CMK (cell line): Measurements from ENCODE around the gene PIM3.

Source experiments
- DNase-seq: peaks from one replicate; pipeline ENCODE4 v3.0.0-alpha.2; 2010; ENCODE audit warnings: low read depth

Gene PIM3

DNA sequence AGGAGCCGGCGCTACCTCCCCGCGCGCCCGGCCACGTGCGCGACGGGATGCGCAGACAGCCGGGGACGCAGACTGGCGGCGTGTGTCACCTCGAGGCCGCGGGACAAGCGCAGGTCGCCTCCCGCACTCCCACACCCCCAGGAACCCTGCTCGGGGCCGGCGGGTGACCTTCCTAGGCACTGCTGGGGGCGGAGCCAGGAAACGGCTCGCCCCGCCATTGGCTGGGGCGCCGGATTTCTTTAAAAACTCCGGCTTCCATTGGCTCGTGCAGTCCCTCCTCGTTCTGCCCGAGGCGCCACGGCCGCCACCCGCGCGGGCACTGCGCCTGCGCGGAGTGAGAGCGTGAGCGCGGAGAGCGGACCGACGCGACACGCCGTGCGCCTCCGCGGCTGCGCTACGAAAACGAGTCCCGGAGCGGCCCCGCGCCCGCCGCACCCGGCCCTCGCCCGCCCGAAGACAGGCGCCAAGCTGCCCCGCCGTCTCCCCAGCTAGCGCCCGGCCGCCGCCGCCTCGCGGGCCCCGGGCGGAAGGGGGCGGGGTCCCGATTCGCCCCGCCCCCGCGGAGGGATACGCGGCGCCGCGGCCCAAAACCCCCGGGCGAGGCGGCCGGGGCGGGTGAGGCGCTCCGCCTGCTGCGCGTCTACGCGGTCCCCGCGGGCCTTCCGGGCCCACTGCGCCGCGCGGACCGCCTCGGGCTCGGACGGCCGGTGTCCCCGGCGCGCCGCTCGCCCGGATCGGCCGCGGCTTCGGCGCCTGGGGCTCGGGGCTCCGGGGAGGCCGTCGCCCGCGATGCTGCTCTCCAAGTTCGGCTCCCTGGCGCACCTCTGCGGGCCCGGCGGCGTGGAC, at the start of gene PIM3:
Gene PIM3 (plus strand): TSS at position 614 of the 846 bp plus-strand sequence. CDS start 176 bp downstream, at position 790.
- DNase-seq: peak; percentile 95

DNA sequence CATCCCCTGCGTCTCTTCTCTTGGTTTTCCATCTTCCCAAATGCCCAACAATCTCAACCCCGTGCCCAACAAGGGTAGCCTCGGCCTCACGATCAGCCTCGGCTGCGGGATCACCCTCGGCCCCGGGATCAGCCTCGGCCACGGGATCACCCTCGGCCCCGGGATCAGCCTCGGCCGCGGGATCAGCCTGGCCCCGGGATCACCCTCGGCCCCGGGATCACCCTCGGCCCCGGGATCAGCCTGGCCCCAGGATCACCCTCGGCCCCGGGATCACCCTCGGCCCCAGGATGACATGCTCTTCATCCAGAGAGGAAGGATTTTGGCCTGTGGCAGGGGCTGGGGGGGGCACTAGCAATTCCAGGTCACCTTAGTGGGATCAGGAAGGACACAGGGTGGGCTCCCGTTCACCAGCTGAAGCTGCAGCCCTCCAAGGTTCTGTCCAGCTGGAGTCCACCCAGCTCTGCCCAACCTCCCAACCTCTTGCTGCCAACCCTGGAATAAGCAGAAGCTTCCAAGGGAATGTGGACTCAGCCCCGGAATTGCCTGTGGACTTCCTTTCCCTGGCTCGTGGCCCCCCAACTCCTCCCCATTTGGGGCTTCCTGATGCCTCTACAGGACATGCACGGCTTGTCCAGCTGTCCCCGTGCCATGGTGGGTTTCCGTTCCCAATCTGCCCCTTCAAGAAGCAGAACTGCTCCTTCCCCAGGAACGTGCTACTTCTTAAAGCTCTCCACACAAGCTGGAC, 48.5 kb upstream of the PIM3 start:
- no peak for DNase-seq

DNA sequence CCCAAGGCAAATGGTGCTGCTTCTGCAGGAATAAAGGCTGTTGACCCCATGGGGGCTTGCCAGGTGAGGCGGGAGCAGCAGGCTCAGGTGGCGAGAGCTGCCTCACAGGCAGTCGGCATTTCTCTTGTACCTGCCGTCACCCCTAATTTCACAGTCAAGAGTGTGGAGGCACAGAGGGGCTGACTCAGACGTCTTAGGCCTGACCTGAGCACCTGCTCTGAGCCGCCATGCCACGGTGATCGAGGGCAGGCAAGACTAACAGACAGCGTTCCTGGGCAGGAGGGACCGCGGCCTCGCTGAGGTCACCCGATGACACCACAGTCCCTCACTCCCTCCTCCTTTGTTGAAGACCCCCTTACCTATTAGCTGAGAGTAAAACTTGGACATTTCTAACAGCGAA, 47.5 kb upstream of the PIM3 start:
- DNase-seq: no peak

DNA sequence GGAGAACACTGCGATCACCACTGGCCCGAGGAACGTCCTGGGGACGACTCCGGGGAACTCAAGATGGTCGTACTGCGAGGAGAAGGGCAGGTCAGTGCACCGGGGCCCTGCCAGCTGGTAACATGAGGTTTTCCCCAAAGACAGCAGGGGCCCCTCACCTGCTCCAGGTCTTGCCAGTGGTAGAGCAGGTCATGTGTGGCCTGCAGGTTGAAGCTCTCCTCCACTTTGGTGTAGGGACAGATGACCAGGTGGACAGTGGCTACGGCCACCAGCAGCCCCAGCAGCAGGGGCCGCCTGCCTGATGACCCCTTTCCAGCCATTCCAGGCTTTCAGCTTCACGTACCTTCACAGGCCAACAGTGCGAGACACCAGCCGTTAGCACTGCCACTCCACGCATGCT, 47.1 kb upstream of the PIM3 start:
- no peak for DNase-seq

DNA sequence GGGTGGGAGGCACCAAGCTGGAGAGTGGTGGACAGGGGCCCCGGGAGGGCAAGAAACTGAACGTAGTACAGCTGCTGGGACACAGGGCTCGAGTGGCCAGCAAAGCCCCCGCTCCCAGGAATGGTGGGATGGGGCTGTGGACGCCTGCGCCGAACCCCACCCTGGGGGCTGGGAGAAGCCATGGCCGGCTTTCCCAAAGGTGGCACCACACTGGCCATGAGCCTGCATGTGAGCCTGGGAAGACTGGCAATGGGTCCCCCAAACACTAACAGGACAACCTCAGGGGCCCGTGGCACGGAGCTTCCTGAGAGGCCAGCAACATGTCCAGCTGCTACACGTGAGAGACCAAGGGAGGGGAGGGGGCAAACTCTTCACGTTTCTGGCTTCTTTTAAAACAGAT, 46.3 kb upstream of the PIM3 start:
- no peak for DNase-seq

DNA sequence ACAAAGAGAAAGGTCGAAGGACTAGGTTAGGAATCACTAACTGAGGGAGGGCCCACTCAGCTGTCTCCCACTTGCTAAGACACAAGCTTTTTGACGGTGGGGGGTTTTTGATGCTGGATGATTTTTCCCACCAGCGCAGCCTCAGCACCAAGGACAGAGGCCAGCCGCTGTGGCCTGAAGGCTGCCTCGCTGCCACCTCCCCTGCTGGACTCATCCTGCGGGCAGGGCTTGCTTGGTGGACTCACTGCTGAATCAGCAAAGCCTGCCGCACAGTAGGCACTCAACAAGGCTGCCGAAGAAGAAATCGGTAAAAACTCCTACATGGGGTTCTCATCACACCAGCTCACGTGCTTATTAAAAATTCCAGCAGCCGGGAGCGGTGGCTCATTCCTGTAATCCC, 45.0 kb upstream of the PIM3 start:
- no peak for DNase-seq

DNA sequence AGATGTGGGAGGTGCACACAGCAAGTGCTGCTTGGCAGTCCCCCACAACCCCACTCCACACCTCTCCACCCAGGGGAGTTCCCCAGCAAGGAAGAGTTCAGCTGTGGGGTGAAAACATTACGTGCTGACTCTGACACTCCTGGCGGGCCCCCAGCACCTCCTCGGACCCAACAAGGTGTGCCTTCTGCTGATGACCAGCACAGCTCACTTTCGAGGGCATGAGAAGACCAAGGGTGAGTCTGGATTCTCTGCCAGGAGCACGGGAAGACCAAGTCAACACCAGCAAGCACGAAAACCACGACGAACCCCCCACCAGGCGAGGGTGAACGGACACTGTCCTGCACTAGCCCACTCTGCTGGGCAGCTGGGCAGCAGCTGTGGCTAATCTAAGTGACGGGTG, 43.7 kb upstream of the PIM3 start:
- DNase-seq: no peak

DNA sequence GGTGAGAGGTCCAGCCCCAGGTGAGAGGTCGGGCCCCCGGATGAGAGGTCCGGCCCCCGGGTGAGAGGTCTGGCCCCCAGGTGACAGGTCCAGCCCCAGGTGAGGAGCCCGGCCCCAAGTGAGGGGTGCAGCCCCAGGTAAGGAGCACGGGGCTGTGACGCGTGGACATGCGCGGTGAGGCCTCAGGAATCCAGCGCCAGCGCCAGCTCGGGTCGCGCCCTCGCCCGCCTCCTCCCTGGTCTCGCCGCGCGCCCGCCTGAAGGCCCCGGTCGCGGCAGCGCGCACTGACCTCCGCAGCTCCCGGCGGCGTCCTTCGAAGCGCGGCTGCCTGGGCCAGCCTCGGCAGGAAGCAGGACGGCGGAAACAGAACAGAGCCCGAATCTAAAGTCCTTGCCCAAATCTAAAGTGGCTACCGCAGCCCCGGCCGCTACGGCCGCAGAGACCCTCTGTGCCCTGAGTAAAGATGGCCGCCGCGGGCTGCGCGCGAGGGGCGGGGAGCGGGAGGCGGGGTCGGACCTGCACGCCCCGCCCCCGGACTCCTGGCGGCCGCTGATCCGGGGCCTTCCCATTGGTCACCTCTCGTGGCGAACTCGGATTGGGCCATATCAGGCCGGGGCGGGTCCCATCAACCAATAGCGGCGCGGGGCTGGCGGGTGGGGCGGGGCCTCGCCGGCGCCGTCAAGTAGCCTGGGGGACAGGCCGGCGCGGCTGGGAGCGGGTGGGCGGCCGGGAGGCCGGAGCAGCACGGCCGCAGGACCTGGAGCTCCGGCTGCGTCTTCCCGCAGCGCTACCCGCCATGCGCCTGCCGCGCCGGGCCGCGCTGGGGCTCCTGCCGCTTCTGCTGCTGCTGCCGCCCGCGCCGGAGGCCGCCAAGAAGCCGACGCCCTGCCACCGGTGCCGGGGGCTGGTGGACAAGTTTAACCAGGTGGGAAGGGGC, 42.3 kb upstream of the PIM3 start, which contains the start of the genes ALG12 and CRELD2:
Gene ALG12 (minus strand): TSS at position 465 of the 937 bp plus-strand sequence. CDS start 4,673 bp downstream, outside the sequence.
Gene CRELD2 (plus strand): TSS at position 661 of the 937 bp plus-strand sequence. CDS start 136 bp downstream, at position 797.
- peak; percentile 90 for DNase-seq

DNA sequence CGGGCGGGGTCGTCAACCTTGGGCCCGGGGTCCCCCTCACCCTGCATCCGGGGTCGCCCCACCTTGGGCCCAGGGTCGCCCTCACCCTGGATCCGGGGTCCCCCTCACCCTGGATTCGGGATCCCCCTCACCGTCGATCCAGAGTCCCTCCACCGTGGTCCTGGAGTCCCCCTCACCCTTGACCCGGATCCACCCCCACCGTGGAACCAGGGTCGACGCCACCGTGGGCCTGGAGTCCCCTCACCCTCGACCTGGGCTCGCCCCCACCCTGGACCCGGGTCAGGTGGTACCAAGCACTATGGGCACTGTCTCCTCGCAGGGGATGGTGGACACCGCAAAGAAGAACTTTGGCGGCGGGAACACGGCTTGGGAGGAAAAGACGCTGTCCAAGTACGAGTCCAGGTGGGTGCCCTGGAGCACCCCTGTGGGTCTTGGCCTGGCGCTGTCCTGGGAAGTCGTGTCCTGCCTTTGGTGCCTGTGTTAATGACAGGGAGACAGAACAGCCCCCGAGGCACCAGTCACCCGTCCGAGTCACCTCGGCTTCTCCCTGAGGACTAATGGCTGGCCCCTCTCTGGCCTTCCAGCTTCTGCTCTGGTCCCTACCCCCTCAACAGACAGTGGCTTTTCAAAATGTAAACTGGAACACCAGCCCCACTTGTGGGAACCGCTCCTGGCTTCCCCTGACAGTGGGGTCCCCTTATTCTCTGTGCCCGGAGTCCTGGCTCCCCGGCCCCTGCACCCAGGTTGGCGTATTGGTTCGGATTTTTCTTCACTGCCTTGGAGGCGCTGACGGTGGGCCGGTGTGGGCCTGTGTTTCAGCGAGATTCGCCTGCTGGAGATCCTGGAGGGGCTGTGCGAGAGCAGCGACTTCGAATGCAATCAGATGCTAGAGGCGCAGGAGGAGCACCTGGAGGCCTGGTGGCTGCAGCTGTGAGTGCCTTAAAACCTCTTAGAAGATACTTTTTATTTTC, 41.4 kb upstream of the PIM3 start:
- DNase-seq: no peak

DNA sequence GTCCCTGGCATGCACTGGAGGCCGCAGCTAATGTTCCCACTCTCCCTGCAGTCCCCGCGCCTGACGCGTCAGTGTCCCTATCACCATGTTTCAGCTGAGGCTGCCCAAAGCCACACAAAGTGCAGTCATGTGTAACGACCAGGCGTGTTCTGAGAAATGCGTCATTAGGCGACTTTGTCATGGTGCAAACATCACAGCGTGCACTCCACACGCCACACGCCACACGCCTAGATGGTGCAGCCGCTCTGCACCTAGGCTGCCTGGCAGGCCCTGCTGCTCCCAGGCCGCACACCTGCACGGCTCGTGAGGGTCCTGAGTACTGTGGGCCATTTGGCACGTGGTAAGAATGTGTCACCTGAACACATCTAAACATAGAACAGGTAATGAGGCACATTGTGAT, 39.7 kb upstream of the PIM3 start:
- no peak for DNase-seq

DNA sequence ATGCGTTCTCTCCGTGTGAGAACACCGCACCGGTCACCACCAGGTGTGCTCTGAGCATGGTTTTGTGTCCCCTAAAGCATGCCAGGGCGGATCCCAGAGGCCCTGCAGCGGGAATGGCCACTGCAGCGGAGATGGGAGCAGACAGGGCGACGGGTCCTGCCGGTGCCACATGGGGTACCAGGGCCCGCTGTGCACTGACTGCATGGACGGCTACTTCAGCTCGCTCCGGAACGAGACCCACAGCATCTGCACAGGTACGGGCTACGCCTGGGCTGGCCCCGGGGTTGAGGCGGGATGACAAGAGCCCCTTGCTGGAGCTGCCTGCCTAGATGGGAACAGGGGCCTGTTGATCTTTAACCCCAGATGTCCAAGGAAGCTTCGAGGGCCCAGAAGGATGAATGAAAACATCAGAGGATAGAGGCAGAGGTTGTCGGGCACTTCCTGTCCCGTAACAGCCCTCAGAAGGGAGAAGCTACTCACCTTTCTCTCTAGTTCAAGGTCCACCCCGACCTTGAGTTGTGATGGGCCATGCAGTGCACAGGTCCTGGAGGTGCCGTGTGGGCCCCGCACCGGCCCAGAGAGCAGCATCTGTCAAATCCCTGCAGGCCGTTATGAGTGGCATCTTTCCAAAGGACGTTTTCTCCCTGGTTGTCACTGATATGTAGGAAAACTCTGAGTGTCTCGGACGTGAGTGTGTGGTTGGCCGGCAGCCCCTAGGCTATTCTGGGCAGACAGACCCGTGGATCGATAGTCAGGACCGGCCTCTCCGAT, 38.9 kb upstream of the PIM3 start:
- no peak for DNase-seq

DNA sequence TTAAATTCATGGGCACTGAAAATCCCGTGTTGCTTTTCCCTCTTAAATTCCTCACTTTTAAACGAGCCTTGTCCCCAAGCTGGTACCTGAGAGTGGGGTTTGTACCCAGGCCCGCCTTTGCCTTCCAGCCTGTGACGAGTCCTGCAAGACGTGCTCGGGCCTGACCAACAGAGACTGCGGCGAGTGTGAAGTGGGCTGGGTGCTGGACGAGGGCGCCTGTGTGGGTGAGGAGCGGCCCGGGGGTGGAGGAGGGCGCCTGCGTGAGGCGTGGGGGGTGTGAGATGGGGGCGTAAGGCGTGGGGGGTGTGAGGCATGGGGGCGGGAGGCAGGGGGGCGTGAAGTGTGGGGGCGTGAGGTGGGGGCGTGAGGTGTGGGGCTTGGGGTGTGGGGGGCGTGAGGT, 38.1 kb upstream of the PIM3 start:
- no peak for DNase-seq

DNA sequence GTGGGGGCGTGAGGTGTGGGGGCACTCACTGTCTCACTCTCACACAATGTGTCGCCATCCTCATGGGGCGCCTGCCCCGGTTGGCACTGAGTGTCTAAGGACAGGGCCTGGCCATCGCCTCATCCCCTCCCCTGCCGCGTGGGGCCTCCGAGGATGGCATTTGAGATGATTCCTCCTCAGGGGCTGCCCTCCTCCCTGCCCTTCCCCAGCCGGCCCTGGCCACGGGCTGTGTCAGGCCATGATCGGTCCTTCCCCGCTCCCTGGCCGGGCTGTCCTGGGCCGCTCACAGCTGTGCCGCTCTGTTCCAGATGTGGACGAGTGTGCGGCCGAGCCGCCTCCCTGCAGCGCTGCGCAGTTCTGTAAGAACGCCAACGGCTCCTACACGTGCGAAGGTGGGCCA, 37.6 kb upstream of the PIM3 start:
- DNase-seq: no peak

DNA sequence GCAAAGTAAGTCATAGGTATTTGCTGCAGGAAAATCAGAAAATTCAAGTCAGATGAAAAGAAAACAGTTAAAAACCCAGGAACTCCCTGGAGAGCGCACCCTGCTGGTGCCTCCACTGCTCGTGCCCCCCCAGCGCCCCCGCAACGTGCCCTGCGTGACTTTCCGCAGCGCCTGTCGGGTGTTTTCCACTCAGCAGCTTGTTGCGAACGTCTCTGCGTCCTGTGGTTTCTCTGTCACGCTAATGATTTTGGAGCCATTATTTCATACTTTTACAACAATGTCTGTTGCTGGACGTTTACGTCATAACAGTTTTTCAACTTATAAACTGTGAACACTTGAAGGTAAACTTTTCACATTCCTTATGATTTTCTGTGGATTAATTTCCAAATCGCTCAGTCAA, 37.1 kb upstream of the PIM3 start:
- no peak for DNase-seq

DNA sequence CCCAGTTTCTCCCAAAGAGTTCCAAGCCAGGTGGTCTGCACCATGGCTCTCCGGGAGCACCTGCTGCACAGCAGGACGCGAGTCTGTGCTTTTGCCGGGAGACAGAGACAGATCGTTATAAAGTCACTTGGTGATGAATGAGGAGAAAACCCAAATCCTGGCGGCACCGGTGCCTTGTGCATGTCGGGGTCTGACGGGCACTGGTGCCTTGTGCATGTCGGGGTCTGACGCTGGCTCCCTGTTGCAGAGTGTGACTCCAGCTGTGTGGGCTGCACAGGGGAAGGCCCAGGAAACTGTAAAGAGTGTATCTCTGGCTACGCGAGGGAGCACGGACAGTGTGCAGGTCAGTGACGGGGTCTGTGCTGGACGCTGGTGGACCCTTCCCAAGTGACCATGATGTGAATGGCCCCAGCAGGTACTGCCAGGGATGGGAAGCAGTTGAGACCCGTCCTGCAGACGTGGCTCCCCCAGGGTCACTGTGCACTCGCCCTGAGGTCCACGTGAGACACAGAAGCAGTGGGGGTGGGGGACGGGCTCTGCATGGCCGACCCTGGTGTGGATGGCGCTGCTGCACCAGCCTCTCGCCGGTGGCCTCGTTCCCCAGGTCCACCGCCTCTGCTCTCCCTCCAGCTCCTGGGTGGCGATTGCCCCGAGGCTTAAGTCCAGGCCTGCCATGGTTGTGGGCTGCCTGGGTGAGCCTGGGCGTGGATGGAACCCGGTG, 36.3 kb upstream of the PIM3 start:
- no peak for DNase-seq

DNA sequence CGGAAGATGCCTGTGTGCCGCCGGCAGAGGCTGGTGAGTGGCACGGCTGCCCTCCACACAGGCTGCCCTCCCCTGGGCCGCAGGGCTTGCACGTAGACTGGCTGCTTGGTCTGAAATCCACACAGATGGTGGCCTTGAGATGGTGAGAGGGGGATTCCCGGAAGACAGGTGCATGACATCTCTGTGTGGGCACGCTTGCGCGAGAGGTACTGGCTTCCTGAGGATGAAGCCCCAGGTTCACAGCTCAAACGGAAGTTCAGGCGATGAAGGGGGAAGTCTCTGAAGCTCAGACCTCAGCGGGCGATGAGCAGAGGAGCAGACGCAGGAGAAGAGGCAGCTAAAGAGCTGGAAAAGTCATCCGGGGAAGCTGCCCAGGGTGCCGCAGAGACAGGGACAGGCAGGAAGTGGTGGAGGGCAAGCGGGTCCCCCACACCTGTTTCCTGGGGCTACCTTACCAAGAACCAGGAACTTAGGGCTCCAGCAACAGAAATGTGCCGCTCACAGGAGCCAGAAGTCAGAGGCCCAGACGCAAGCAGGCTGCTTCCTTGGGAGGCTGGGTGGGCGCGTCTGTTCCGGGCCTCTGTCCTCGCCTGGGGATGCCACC, 34.9 kb upstream of the PIM3 start:
- no peak for DNase-seq

DNA sequence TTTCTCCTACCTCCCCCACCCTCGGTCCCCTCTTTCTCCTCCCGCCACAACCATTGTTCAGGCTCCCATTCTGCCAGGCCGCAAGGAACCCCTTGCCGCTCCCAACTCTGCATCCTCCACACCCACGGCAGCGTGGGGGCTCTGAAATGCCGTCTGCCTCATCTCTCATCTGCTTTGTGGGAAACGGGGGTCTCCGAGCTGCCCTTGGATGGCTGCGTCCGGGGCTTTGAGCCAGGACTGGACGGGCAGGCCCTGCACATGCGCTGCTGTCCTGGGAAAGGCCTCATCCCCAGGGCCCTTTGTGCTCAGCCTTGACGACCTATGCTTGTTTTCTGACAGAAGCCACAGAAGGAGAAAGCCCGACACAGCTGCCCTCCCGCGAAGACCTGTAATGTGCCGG, 33.7 kb upstream of the PIM3 start:
- DNase-seq: no peak

DNA sequence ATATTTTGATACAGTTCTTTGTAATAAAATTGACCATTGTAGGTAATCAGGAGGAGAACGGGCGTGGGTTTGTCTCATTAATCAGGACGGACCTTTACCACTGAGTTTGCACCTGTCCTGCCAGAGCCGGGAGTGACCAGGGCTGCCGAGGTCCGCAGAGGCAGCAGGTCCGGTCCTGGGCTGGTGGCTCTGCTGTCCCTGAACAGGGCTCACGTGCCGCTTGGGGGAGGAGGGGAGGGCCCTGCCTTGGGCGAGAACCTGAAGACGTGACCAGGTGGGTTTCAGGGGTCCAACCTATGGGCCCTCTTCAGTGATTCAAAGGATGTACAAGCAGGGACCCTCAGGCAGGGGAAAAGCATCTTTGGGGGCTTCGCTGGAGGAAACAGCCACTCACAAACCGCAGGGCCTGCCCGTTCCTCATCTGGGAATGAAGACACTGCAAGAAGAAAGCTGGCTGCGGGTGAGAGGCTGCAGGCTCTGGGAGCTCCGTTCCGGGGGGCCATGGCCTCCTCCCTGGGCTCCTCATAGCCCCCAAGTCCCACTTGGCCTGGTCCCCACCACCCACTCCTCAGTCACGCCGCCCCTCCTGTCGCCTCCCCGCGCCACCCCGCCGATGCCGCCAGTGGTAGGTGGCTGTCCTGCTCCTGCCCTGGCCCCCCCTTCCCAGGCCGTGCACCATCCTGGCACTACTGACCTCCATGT, 32.9 kb upstream of the PIM3 start:
- DNase-seq: no peak

DNA sequence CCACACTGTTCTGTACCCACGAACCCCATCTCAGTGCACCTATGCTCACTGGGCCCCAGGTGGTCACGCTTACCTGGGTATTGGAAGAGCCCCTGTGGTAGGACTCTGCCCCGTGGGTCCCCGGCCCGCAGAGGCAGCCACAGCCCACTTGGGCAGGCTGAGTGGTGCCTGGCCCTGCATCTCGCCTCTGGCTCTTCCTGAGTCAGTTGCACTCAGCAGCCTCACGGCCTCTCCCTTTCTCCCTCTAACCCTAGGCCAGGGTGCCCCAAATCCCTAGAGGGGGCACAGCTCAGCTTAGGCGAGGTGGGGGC, 32.4 kb upstream of the PIM3 start:
- no peak for DNase-seq
